HG02970 (cell line): ENCODE data around the gene SLC35B1.
"Not testable (repeated sequence)": the region's sequence is repeated elsewhere in the genome, so short reads cannot be mapped to it uniquely, and the experiment has no call there.

Source experiments
- ATAC-seq: cut with Tn5 transposase; IDR thresholded peaks from one replicate; pipeline ENCODE4 v1.9.1; 2021; ENCODE audit warnings: mild to moderate bottlenecking, moderate library complexity, moderate number of reproducible peaks; ENCODE audit not compliant: unreplicated experiment, low FRiP score

The SLC35B1 gene

GRCh38 chr17:49734515-49735490 is 27.0 kb upstream of the SLC35B1 start:
- no peak for ATAC-seq

GRCh38 chr17:49731435-49731831 is 23.7 kb upstream of the SLC35B1 start:
- ATAC-seq: no peak

GRCh38 chr17:49730785-49731434 is 23.1 kb upstream of the SLC35B1 start:
- ATAC-seq: no peak

GRCh38 chr17:49730078-49730784 is 22.5 kb upstream of the SLC35B1 start:
- no peak for ATAC-seq

- ATAC-seq: no peak
These were observed 21.3 kb upstream of the SLC35B1 start for GRCh38 chr17:49729069-49729468.

GRCh38 chr17:49728425-49728824 is 20.7 kb upstream of the SLC35B1 start:
- no peak for ATAC-seq

- ATAC-seq: no peak
These were observed 19.6 kb upstream of the SLC35B1 start for GRCh38 chr17:49727380-49727779.

- no peak for ATAC-seq
These were observed 17.8 kb upstream of the SLC35B1 start for GRCh38 chr17:49725452-49726130.

- not testable (repeated sequence) for ATAC-seq
These were observed 16.8 kb upstream of the SLC35B1 start for GRCh38 chr17:49724552-49724951.

- ATAC-seq: no peak
These were observed 15.7 kb upstream of the SLC35B1 start for GRCh38 chr17:49723423-49723822.

GRCh38 chr17:49722066-49722465 is 14.3 kb upstream of the SLC35B1 start:
- no peak for ATAC-seq

- no peak for ATAC-seq
These were observed 9.7 kb upstream of the SLC35B1 start for GRCh38 chr17:49717371-49717861.

- ATAC-seq: no peak
These were observed 9.1 kb upstream of the SLC35B1 start for GRCh38 chr17:49716668-49717364.

- no peak for ATAC-seq
These were observed 8.0 kb upstream of the SLC35B1 start for GRCh38 chr17:49715717-49716279.

- no peak for ATAC-seq
These were observed 7.5 kb upstream of the SLC35B1 start for GRCh38 chr17:49715216-49715615.

GRCh38 chr17:49708515-49709183 is 885 bp upstream of the SLC35B1 start:
- no peak for ATAC-seq

- ATAC-seq: no peak
These were observed 537 bp downstream of the SLC35B1 start for GRCh38 chr17:49707246-49707607.

GRCh38 chr17:49705254-49705653 is 2.5 kb downstream of the SLC35B1 start:
- ATAC-seq: no peak
